Activated CD4-positive, alpha-beta T cell treated with anti-CD3 and anti-CD28 coated beads, Interleukin-2, amount 50 U/mL, for 24 hours (primary cell): ENCODE results near the gene CMTM8.
A peak's percentile ranks its signal among the peaks of the same experiment; 100 is the strongest.

Experiments
- DNase-seq, 2 donors: peaks; one replicate each; pipeline ENCODE4 v3.0.0-alpha.2; 2020; ENCODE audit warnings: low read depth in 1 of 2, low spot score in 1 of 2

CMTM8 gene

DNA sequence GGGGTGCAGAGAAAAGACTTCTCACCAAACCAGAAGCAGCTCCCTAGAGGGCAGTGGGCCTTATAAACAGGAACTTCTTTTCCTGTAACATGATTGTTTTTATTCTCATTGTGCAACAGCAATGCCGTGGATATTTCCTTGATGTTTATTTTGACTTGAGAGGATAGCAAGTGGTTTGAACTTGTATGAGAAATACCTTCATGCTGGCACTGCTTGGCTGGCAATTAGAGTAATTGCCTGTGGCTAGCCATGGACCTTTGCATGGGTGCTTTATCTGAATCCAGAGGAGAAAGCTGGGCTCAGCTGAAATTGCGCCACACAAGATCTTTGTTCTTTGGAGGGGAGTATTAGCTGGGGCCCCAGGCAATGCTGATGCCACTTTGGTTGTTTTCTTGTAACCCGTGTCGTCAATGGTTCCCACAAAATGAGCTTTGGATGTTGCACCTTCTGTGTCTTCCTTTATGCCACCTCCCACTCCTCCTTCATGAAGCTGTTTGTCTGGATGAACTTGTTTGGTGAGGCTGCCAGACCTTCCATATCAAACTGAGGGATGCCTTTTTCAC lies 37.9 kb downstream of the CMTM8 start:
- DNase-seq, result no peak

GRCh38 chr3:32278714-32279113 lies 40.2 kb downstream of the CMTM8 start:
- no peak for DNase-seq

- no peak for DNase-seq
These were observed 41.9 kb downstream of the CMTM8 start for GRCh38 chr3:32280262-32280910.

DNA sequence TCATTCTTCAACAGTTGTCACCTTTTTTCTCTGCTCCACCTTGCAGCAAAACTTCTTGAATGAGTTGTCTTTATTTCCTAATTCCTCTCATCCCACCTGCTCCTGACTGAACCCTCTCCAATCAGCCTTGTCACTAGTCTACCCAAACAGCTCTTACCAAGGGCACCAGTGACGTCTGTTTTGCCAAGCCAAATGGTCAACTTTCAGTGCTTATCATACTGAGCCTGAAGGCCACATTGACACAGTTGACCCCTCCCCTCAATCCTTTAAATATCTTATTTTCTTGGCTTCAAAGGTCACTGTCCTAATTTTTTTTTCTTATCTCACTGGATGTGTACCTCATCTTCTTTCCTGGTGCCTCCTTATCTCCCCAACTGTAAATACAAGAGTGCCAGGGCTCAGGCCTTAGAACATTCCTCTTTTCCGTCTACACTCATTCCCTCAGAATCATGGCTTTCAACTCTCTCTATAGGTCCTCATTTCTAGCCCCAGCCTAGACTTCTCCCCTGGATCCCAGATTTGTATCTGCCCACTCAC lies 43.2 kb downstream of the CMTM8 start:
- no peak for DNase-seq

DNA sequence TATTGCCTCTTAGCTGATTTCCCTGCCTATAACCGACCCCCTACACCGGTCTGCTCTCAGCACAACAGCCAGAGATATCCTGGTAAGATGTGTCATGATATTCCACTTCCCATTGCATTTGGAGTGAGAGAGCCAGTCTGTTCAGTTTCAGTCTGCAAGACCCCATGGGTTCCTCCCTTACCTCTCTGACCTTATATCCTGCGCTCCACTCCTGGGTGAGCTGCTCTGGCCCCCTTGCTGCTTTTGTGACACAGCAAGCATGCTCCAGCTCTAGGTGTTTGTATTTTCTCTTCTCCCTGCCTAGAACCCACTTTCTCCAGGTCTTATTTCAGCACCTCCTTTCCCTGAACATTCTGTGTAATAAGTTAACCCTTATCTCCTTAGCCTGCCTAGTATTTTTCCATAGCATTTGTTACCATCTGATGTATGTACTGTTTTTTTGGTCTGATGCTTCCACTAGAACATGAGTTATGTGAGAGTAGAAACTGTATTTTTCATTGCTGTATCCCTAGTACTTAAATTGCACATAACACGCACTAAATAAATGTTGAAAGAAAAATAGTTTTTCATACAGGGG lies 44.2 kb downstream of the CMTM8 start:
- DNase-seq, result no peak

GRCh38 chr3:32283304-32283703 lies 44.8 kb downstream of the CMTM8 start:
- no peak for DNase-seq

GRCh38 chr3:32284443-32285212 lies 46.1 kb downstream of the CMTM8 start:
- DNase-seq, result no peak

DNA sequence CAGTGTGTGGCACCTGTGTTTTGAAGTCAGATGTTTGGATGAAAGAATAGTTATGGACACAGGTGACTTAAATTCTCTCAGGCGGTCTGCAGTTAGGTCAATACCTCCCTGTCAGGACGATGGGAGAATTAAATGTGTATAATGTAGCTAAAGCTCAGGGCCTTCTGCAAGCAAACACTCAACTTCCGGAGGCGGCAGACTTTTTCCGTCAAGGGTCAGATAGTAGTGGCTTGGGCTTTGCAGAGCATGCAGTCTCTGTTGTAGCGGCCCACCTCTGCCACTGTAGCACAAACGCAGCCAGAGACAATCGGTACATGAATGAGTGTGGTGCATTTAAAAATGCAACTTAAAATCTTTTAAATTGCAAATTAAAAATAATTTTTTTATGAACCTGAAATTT lies 47.4 kb downstream of the CMTM8 start:
- no peak for DNase-seq

DNA sequence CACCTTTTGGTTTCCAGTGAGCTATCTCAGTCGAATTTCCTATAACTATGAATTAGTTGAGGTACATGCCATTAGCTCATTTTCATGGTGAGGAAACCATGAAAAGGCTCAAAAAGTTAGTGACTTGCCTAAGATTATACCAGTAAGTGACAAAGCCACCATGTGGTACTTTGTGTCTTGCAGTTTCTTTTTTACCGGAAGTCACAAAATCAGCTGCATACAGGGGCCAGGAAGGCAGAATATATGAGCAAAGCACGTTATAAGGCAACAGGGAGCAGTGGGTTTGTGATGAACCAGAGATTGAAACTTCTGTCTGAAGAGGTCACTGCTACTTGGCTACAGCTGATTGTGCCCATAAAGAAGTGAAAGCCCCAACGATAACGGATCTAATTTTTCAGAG lies 50.3 kb downstream of the CMTM8 start:
- no peak for DNase-seq

GRCh38 chr3:32290619-32291018 lies 52.1 kb downstream of the CMTM8 start:
- no peak for DNase-seq

DNA sequence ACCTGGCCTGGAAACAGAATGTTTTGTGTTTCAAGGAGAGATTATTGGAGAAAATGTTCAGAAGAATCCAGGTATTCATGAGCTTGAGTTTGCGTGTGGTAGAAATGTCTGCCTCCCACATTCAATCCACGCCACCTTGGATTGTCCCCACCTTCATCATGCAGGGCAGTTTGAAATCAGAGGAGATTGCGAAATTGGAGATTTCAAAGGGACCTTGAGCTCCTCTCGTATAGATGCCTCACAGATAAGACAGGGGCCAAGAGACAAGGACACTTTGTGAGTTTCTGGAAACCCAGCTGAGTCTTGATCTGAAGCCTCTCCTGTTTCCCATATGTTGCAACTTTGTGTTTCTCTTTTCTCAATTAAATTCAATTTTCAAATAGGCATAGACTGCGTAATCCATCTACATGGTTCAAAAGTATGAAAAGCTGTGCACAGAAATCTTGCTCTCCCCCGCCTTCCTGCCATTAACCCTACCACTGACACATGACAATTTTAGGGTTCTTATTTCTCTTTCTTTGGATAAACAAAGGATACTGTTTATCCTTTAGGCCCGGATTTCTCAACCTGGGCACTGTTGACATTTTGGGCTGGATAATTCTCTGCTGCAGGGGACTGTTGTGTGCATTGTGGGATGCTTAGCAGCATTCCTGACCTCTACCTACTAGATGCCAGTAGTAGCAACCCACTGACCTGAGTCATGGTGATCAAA lies 53.8 kb downstream of the CMTM8 start:
- no peak for DNase-seq

DNA sequence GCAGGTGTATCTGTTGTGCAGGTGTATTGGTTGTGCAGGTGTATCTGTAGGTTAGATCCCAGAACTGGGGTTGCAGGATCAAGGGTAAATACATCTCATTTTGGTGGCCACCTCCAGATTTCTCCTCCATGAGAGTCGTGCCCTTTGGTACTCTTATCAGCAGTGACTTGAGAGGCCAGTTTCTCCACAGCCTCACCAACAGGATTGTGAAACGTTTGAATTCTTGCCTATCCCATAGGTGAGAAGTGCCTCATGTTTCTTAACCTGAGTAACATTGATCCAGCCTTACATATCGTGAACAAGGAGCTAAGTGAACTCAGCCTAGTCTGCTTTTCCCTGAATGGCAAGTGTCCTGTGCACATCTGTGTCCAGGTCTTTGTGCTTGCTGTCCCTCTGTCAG lies 55.4 kb downstream of the CMTM8 start:
- DNase-seq, result no peak

DNA sequence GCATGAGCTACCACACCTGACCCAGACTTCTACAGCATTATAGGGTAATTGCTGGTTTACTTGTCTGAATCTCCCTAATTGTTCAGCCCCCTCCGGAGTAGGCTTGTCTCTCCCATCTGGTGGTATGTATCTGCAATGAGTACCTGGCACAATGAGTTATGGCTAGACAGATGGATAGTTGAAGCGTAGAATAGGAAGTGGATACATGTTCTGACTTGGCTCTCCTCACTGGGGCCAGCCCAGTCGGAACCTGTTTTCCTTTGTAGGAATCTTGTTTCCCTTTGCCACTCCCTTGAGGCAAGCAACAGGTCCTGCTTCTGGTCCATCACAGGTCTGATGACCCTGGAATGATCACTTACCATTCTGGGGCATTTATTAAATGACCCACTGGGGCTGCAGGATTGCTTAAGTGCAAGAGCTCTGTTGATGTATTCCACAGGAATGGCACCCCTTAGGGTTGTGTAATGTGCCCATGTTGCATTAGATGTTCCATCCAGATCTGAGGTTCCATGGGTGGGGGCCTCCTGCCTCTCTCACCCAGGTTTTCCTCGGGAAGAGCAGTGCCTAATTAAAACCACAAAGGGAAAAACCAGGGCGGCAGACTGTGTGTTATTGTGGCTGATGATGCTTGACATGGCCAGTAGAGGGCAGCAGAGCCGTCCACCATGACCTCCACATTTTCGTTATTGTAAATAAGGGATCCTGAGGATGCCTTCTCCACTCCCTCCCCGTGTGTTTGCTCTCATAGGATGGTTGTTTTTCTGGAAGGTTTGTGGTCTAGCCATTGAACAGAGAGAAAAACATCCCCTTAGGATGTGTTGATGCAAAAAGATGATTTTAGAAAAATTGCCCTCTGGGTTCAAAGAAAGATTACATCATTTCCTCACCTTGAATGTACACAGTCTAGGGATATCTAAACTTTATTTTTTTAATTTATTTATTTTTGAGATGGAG lies 58.0 kb downstream of the CMTM8 start:
- DNase-seq, result peak in 1 of 2 donors; percentile 40

GRCh38 chr3:32297366-32297765 lies 58.9 kb downstream of the CMTM8 start:
- DNase-seq, result no peak

GRCh38 chr3:32301426-32301825 lies 62.9 kb downstream of the CMTM8 start:
- no peak for DNase-seq

- no peak for DNase-seq
These were observed 64.3 kb downstream of the CMTM8 start for GRCh38 chr3:32302601-32303398.

DNA sequence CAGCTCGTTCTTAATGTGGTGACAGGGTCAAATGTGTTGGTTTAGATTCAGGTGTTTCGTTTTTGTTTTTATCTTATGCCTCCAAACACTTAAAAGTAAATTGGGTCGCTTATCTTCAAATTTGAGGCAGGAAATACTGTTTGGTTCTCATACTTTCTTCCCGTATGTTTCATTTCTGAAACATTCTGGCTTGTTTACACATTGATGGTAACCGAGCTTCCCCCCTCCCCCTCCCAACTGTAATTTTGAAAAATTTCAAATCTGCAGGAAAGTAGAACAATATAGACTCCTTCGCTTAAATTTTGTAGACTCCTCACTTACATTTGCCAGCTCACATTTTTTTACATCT lies 64.9 kb downstream of the CMTM8 start:
- no peak for DNase-seq

GRCh38 chr3:32303977-32304881 lies 65.7 kb downstream of the CMTM8 start:
- no peak for DNase-seq
